B cell (primary cell): ENCODE results near the gene TERC. TPM values are rescaled to one million over a fixed set of nuclear protein-coding genes. Genes with fewer than 3 reads are reported as not detected.

Source experiments
- ATAC-seq: fragments of 200-7000 bp; cut with Tn5 transposase; one replicate; pipeline ENCODE4 v1.10.0; 2021; ENCODE audit warnings: low read depth, mild to moderate bottlenecking, moderate number of reproducible peaks, moderate library complexity
- CTCF ChIA-PET: fragments of 350-600 bp; sonication (Branson Sonifier 250); formaldehyde crosslinking; loops from one replicate; lab custom pipeline; 2021; ENCODE audit warnings: antibody characterized with exemption, inconsistent platforms; lab: Charles Lee
- POLR2A ChIA-PET: fragments of 350-600 bp; sonication (Branson Sonifier 250); formaldehyde crosslinking; loops from one replicate; lab custom pipeline; 2021; ENCODE audit warnings: antibody characterized with exemption; lab: Charles Lee
- DNase-seq: peaks from one replicate; pipeline ENCODE4 v3.0.0; 2013
- H2AFZ ChIP-seq: 2 replicates; pipeline ENCODE4 v1.6.1; 2012; ENCODE audit warnings: mild to moderate bottlenecking, low read depth, low read length; ENCODE audit not compliant: insufficient read depth, poor library complexity, severe bottlenecking
- H3K27ac ChIP-seq, 2 donors: 1 replicate in 1 of 2; 2 replicates in 1 of 2; pipeline ENCODE4 v1.5.1; 2012 to 2013; ENCODE audit warnings: low read length in 2 of 2, mild to moderate bottlenecking in 2 of 2, moderate library complexity in 1 of 2
- H3K27me3 ChIP-seq, 4 experiments: fragments of 200-600 bp in 1 of 4; sonication (generic) in 1 of 4; replicated peaks in 1 of 4; 1 replicate in 2 of 4; 2 replicates in 2 of 4; pipeline versions ENCODE4 v1.6.1 to v1.7.0; 2013 to 2016; ENCODE audit warnings: low read length in 3 of 4, mild to moderate bottlenecking in 2 of 4, mixed read lengths in 1 of 4, moderate library complexity in 1 of 4; ENCODE audit not compliant: insufficient read depth in 4 of 4, control insufficient read depth in 3 of 4; ENCODE audit errors: control extremely low read depth in 1 of 4
- H3K36me3 ChIP-seq, 2 experiments: replicated peaks in 1 of 2; 1 replicate in 1 of 2; 2 replicates in 1 of 2; pipeline versions ENCODE4 v1.6.1 to v1.7.1; 2013; ENCODE audit warnings: low read length in 1 of 2; ENCODE audit not compliant: insufficient read depth in 2 of 2, control insufficient read depth in 1 of 2; ENCODE audit errors: control extremely low read depth in 1 of 2, extremely low read depth in 1 of 2
- H3K4me1 ChIP-seq, 2 donors: fragments of 200-600 bp in 1 of 2; sonication (generic) in 1 of 2; 1 replicate in 1 of 2; 2 replicates in 1 of 2; pipeline versions ENCODE4 v1.5.1 to v1.6.1; 2013 to 2017; ENCODE audit warnings: low read length in 2 of 2; ENCODE audit not compliant: control insufficient read depth in 2 of 2, insufficient read depth in 2 of 2
- H3K4me2 ChIP-seq: replicated peaks from 2 replicates; pipeline ENCODE3; 2012; ENCODE audit warnings: mild to moderate bottlenecking, low read depth, low read length; ENCODE audit not compliant: poor library complexity, severe bottlenecking
- H3K4me3 ChIP-seq, 5 experiments: fragments of 200-600 bp in 1 of 5; sonication (generic) in 1 of 5; 1 replicate in 3 of 5; 2 replicates in 2 of 5; pipeline versions ENCODE4 v1.5.1 to v1.7.0; 2011 to 2016; ENCODE audit warnings: low read length in 4 of 5, mild to moderate bottlenecking in 4 of 5, low read depth in 2 of 5, control low read depth in 1 of 5, moderate library complexity in 1 of 5; ENCODE audit not compliant: insufficient read depth in 1 of 5; ENCODE audit errors: control extremely low read depth in 1 of 5, extremely low read depth in 1 of 5
- H3K79me2 ChIP-seq: fragments of 200-600 bp; sonication (generic); one replicate; pipeline ENCODE4 v1.6.0; 2016; ENCODE audit warnings: low read length; ENCODE audit not compliant: control insufficient read depth, insufficient read depth
- H3K9ac ChIP-seq: fragments of 200-600 bp; sonication (generic); 2 replicates; pipeline ENCODE4 v1.6.1; 2017; ENCODE audit warnings: mild to moderate bottlenecking, low read length, moderate library complexity
- H3K9me3 ChIP-seq, 3 donors: one replicate each; pipeline versions ENCODE4 v1.6.1 to v1.7.1; 2013; ENCODE audit warnings: low read length in 2 of 3; ENCODE audit not compliant: control insufficient read depth in 2 of 3, insufficient read depth in 1 of 3; ENCODE audit errors: control extremely low read depth in 1 of 3
- H4K20me1 ChIP-seq: 2 replicates; pipeline ENCODE4 v1.6.0; 2012; ENCODE audit warnings: mild to moderate bottlenecking, low read length; ENCODE audit not compliant: insufficient read depth, control insufficient read depth, poor library complexity, severe bottlenecking
- H3K27ac Mint-ChIP-seq: one replicate; pipeline ENCODE4 v1.8.0; 2021; ENCODE audit warnings: mixed read lengths
- H3K27me3 Mint-ChIP-seq: one replicate; pipeline ENCODE4 v1.8.0; 2021; ENCODE audit warnings: mixed read lengths
- H3K4me1 Mint-ChIP-seq: one replicate; pipeline ENCODE4 v1.8.0; 2021; ENCODE audit warnings: mixed read lengths
- H3K4me3 Mint-ChIP-seq: one replicate; pipeline ENCODE4 v1.8.0; 2021; ENCODE audit warnings: mixed read lengths
- H3K9me3 Mint-ChIP-seq: one replicate; pipeline ENCODE4 v1.8.0; 2022; ENCODE audit warnings: mixed read lengths; ENCODE audit not compliant: insufficient read depth
- CTCF ChIP-seq: fragments of 200-600 bp; IDR thresholded peaks from one replicate; pipeline ENCODE4 v1.8.0; 2022; ENCODE audit warnings: antibody characterized with exemption, mild to moderate bottlenecking
- EZH2 ChIP-seq: IDR thresholded peaks from 2 replicates; pipeline ENCODE4 v1.6.1; 2012; ENCODE audit warnings: borderline replicate concordance, low read depth, mild to moderate bottlenecking, moderate library complexity, low read length; ENCODE audit not compliant: insufficient read depth, poor library complexity, severe bottlenecking
- WGBS: methylation state at CpG from one replicate; pipeline ENCODE4 v1.1.5; 2013; ENCODE audit warnings: missing lambda C conversion rate; ENCODE audit not compliant: insufficient coverage; 5-methylcytosine and 5-hydroxymethylcytosine counted together
- intact Hi-C: fragments of 100-400 bp; cut with micrococcal nuclease; formaldehyde crosslinking; loops from one replicate; pipeline ENCODE4 v1.10.0; 2022
- polyA plus RNA-seq: library from polyadenylated mRNA; depleted of rRNA; stranded (reverse); fragments of >200 nt; gene quantifications from 2 replicates; pipeline ENCODE4 v1.2.3, GENCODE V29; 2012
- total RNA-seq, 2 donors: library from RNA; stranded (reverse); fragments of 120-200 nt in 1 of 2; gene quantifications; 1 replicate in 1 of 2; 2 replicates in 1 of 2; pipeline versions ENCODE4 v1.2.3 to v1.2.4, GENCODE V29; 2013 to 2022

Gene TERC
- total and polyA plus RNA-seq, 2 donors (not counting 1 experiment from before 2014, with no cell fraction given), result 1.3 to 10.6 TPM

- H3K27me3 ChIP-seq, result no peaks in the 10 kb centered on the region
- no peak for ATAC-seq
- H3K27ac ChIP-seq, result no peak overlapping the region
- Mint-ChIP-seq H3K4me3 (no peak overlapping the region), H3K27me3 (no peaks in the 10 kb centered on the region), H3K4me1 (peaks cover 2% of the 10 kb centered on the region), H3K9me3 (no peaks in the 10 kb centered on the region), H3K27ac (no peak overlapping the region)
- ChIA-PET CTCF (interaction anchor here (0.7 kb wide), 1 partner anchor 22 kb away, joined by 3 read pairs; no protein-coding TSS in a partner anchor), POLR2A (no interaction called here)
- H4K20me1 ChIP-seq, result no peaks in the 10 kb centered on the region
- H3K4me1 ChIP-seq, result no peaks in the 10 kb centered on the region
- no peak overlapping the region for H2AFZ ChIP-seq
- no peak overlapping the region for H3K4me2 ChIP-seq
- H3K79me2 ChIP-seq, result no peaks in the 10 kb centered on the region
- TF ChIP-seq EZH2, result no peak
- TF ChIP-seq CTCF, result no peak
- H3K9ac ChIP-seq, result no peak overlapping the region
- H3K4me3 ChIP-seq, result no peak overlapping the region
- H3K9me3 ChIP-seq, result no peaks in the 10 kb centered on the region
- no peak for DNase-seq
- peaks cover 4 to 20% of the 10 kb centered on the region in 2 experiments for H3K36me3 ChIP-seq
- intact Hi-C loops, result no loop called here
Observed at GRCh38 chr3:169790219-169790618, 25.4 kb upstream of the TERC start.

GRCh38 chr3:169787791-169788190 lies 22.9 kb upstream of the TERC start:
- Histone ChIP-seq H4K20me1 (no peaks in the 10 kb centered on the region), H3K9ac (no peak overlapping the region), H3K9me3 (no peaks in the 10 kb centered on the region), H3K4me3 (no peak overlapping the region), H3K4me1 (no peaks in the 10 kb centered on the region), H3K79me2 (no peaks in the 10 kb centered on the region), H2AFZ (no peak overlapping the region), H3K36me3 (peaks cover 4 to 28% of the 10 kb centered on the region in 2 experiments), H3K27me3 (no peaks in the 10 kb centered on the region), H3K4me2 (no peak overlapping the region), H3K27ac (peak overlapping the region in 1 of 2 donors; percentile 28)
- ChIA-PET CTCF (no interaction called here), POLR2A (no interaction called here)
- DNase-seq, result no peak
- H3K4me1 Mint-ChIP-seq, result peaks cover 2% of the 10 kb centered on the region
- no peak for ATAC-seq
- WGBS, result no CpG with 5 or more reads among the region's 1 CpG
- peak overlapping the region; percentile 57 for H3K27ac Mint-ChIP-seq
- H3K9me3 Mint-ChIP-seq, result no peaks in the 10 kb centered on the region
- TF ChIP-seq EZH2 (no peak), CTCF (no peak)
- intact Hi-C loops, result no loop called here
- H3K4me3 Mint-ChIP-seq, result no peak overlapping the region
- H3K27me3 Mint-ChIP-seq, result no peaks in the 10 kb centered on the region
